Activated CD8-positive, alpha-beta memory T cell treated with anti-CD3 and anti-CD28 coated beads, Interleukin-2, amount 50 U/mL, for 24 hours (primary cell): ENCODE data around the gene DLG2.
"Not testable (repeated sequence)": the region's sequence is repeated elsewhere in the genome, so short reads cannot be mapped to it uniquely, and the experiment has no call there.

Experiments used
- DNase-seq: peaks from one replicate; pipeline ENCODE4 v3.0.0-alpha.2; 2020; ENCODE audit errors: extremely low read depth

The DLG2 gene

GRCh38 chr11:83471831-83472727 lies 2155.1 kb downstream of the DLG2 start:
- no peak for DNase-seq

- no peak for DNase-seq
These were observed 2159.3 kb downstream of the DLG2 start for GRCh38 chr11:83467837-83468236.

GRCh38 chr11:83464160-83464944 lies 2162.8 kb downstream of the DLG2 start:
- DNase-seq, result no peak

DNA sequence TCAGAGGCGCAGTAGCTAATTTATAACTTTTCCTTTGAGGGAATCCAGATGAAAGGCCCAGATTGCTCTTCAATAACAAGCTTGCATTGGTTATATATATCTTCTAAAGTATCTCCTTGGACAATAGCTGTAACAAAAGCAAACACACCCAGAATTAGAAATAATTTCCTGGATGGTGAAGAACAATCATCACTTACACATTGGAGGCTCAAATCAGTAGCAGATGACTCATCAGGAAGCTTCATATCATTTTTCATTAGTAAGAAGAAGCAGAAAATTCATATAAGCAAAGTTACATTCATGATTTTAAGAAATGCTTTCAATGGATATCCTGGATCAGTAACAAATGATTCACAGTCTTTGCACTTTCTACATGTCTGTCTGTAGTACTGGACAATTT lies 2167.3 kb downstream of the DLG2 start:
- no peak for DNase-seq

DNA sequence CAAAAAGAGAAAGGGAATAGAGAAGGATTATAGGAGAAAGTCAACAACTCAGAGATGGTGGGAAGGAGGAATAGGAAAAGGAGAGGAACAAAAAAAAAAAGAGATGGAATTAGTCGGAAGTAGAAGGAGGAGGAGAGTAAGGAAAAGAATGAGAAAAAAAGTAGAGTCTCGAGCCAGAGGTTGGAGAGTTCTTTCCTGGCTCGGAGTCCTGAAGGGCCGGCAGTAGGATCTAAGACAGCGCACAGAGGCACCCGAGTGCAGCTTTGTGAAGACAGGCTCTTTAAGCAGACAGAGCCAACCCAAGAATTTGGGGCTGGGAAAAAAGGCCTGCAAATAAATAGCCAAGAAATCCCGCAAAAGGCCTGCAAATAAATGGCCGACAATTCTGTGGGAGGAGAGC lies 2170.6 kb downstream of the DLG2 start:
- no peak for DNase-seq

DNA sequence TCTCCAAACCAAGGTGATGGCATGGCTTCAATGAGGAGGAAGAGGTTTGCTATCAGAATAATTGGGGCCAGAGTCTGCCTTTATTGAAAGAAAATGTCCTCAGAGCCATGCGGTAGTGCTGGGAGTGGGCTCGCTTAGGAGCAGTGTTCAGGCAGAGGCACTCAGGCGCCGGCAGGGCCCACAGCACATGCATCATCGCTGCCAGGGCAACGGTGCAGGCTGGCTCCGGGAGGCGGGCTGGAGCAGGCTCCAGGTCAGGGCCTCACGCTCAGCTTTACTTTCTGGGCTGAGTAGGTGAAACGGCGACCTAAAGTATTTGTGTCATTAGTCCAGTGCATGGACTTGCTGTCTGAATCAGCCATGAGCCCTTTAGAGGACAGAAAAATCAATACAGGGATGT lies 2171.1 kb downstream of the DLG2 start:
- DNase-seq, result no peak

DNA sequence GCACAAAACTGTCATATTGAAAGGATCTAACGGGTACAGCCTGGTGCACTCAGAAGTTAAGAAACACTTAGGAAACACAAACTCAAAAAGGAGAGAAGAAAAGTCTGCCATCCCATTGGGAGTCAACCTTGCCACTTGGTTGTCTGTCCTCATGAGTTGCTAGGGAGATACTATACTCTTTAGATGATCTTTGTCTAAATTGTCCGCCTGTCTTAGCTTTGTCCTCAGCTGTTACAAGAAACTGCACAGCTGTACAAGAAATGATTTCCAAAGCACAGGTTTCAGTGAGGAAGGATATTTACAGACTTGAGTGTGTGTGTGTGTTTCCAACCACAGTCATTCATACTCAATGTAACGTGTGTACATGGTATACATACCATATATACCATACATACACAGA lies 2171.8 kb downstream of the DLG2 start:
- DNase-seq, result no peak

GRCh38 chr11:83454674-83455073 lies 2172.5 kb downstream of the DLG2 start:
- no peak for DNase-seq

DNA sequence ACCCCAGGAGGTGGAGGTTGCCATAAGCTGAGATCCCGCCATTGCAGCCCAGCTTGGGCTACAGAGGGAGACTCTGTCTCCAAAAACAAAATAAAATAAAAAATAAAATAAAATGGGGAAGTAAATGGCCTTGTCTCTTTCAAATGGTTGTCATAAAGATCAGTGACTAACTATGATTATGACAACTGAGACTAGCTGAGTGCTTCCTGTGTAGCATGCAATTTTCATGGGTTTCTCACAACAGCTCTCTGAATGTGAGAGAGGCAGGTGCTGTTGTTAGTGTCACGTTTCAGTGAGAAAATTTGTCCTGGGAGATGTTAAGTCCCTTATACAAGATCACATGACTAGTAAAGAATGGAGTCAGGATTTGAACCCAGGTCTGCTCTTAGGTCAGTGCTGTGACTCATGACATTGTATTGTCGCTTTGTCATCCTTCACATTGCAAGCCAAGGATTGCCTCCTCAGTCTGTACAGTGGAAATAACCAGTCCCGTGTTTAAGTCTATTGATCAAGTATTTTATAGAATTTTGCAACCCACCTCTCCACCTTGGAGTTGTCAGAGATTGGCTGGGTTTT lies 2177.7 kb downstream of the DLG2 start:
- DNase-seq, result no peak

DNA sequence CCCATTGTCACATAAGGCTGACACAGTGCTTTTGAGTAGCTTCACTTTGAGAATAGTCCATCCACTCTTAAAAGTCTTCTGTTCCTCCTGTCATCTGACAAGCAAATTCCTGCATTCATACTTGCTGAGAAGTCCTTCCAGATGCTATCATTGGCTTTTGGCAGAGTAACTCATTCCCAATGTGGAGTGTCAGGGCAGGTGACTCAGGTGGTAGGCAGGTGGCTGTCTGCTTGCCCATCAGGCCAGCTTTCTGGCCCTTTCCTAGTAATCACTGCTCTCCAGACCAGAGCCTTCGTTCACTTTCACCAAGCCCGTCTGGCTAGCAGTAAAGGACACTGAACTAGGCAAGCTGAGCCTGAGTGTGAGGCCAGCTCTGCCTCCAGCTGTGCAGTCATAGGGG lies 2178.5 kb downstream of the DLG2 start:
- no peak for DNase-seq

DNA sequence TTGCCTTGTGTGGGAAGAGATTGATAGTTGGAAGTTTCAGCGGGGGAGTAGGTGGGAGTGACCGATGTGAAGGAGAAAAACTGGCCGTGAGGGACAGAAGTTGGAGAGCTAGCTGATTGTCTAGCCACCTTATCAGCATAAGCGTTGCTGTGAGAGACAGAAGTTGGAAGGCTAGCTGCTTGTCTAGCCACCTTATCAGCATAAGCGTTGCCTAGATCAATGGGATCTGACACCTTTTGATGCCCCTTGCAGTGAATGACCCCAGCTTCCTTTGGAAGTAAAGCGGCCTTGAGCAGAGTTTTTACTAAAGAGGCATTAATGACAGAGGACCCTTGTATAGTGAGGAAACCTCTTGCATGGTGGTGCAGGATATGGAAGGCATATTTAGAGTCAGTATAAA lies 2183.3 kb downstream of the DLG2 start:
- DNase-seq, result not testable (repeated sequence)

GRCh38 chr11:83441601-83442000 lies 2185.5 kb downstream of the DLG2 start:
- no peak for DNase-seq

DNA sequence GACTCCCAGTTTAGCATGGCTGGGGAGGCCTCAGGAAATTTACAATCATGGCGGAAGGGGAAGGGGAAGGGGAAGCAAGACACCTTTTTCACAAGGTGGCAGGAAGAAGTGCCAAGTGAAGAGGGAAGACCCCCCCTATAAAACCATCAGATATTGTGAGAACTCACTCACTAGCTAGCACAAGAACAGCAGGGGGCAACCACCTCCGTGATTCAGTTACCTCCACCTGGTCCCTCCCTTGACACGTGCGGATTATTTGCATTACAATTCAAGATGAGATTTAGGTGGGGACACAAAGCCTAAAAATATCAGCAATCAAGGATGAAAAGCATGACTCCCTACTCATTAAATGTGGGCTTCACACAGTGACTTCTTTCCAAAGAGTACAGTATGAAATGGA lies 2186.0 kb downstream of the DLG2 start:
- DNase-seq, result no peak

- no peak for DNase-seq
These were observed 2188.7 kb downstream of the DLG2 start for GRCh38 chr11:83438438-83438837.

- no peak for DNase-seq
These were observed 2189.2 kb downstream of the DLG2 start for GRCh38 chr11:83437939-83438338.

- DNase-seq, result no peak
These were observed 2190.3 kb downstream of the DLG2 start for GRCh38 chr11:83436855-83437254.

DNA sequence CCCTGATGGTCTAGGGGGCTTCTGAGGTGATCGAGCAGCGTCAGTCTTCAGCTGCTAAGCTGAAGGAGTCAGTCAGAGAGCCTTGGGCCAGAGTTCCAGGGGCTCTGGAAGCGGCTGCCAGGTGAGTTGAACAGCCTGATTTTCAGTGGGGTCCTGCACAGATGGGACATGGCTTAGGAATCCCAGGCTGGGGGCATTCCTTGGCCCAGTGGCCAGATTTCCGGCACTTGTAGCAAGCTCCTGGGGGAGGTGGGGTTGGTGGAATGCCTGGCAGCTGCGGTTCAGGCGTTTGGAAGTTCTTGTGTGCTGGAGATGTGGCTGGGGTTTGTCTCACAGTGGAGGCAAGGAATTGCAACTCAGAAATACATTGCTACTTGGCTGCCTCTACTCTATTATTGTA lies 2192.3 kb downstream of the DLG2 start:
- not testable (repeated sequence) for DNase-seq

GRCh38 chr11:83427943-83428342 lies 2199.2 kb downstream of the DLG2 start:
- DNase-seq, result no peak

DNA sequence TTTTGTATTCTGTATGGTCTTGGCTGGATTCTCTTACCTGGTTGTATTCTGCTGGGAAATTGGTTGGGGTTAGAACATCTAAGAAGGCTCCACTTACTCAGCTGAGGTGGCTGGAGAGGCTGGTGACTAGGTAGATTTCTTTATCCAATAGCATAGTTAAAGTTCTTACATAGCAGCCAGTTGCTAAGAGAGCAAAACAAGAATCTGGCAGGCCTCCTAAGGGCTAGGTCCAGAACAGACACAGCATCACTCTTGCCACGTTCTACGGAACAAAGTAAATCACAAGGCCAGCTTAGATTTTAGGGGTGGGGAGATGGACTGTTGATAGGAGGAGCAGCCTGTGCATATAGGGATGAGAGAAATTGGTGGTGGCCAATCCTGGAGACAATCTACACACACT lies 2199.6 kb downstream of the DLG2 start:
- no peak for DNase-seq

GRCh38 chr11:83425137-83425466 lies 2202.0 kb downstream of the DLG2 start:
- DNase-seq, result no peak

- DNase-seq, result no peak
These were observed 2202.6 kb downstream of the DLG2 start for GRCh38 chr11:83424376-83425136.

DNA sequence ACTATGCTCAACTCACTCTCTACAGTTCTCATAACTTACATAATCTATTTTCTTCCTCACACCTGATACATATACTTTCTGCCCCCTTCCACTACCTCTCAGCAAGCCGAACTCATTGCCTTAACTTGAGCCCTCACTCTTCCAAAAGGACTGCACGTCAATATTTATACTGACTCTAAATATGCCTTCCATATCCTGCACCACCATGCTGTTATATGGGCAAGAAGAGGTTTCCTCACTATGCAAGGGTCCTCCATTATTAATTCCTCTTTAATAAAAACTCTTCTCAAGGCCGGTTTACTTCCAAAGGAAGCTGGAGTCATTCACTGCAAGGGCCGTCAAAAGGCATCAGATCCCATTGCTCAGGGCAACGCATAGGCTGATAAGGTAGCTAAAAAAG lies 2204.5 kb downstream of the DLG2 start:
- DNase-seq, result not testable (repeated sequence)
